Endothelial cell of umbilical vein (primary cell): Measurements from ENCODE around the gene CNOT4. TPM values are rescaled to one million over a fixed set of nuclear protein-coding genes. Genes with fewer than 3 reads are reported as not detected.

ENCODE experiments used
- BruUV-seq: library from RNA; stranded (reverse); fragments of 400-500 nt; replicated peaks from 2 replicates; lab custom pipeline; 2021; lab: Mats Ljungman, UMichigan
- CTCF ChIA-PET: fragments of 300-600, 350-600 bp; sonication (Branson Sonifier 250); formaldehyde crosslinking; loops from one replicate; lab custom pipeline; 2021; ENCODE audit warnings: antibody characterized with exemption, inconsistent platforms; lab: Charles Lee
- POLR2A ChIA-PET: fragments of 300-600, 350-600 bp; sonication (Branson Sonifier 250); formaldehyde crosslinking; loops from one replicate; lab custom pipeline; 2021; ENCODE audit warnings: antibody characterized with exemption, inconsistent platforms; lab: Charles Lee
- DNase-seq: peaks from one replicate; pipeline ENCODE4 v3.0.0-alpha.2; 2011; ENCODE audit warnings: low read depth, low spot score
- FAIRE-seq: peaks from 2 replicates; lab custom pipeline; 2011; peaks lifted over from hg19 to GRCh38; lab: Jason Lieb, UNC
- H2AFZ ChIP-seq: 2 replicates; pipeline ENCODE4 v1.6.0; 2012; ENCODE audit warnings: low read depth, low read length, control low read depth, inconsistent platforms
- H3K27ac ChIP-seq: 2 replicates; pipeline ENCODE4 v1.5.1; 2011; ENCODE audit warnings: low read depth, mild to moderate bottlenecking, control low read depth, low read length, moderate library complexity; ENCODE audit not compliant: insufficient read depth
- H3K27me3 ChIP-seq, 2 experiments: 2 replicates each; pipeline versions ENCODE4 v1.6.0 to v1.6.1; 2011; ENCODE audit warnings: low read length in 2 of 2, mixed read lengths in 1 of 2; ENCODE audit not compliant: control insufficient read depth in 2 of 2, insufficient read depth in 2 of 2
- H3K36me3 ChIP-seq, 2 experiments: 2 replicates in 1 of 2; 3 replicates in 1 of 2; pipeline ENCODE4 v1.5.1; 2011; ENCODE audit warnings: low read length in 2 of 2, mild to moderate bottlenecking in 1 of 2, moderate library complexity in 1 of 2; ENCODE audit not compliant: control insufficient read depth in 2 of 2, insufficient read depth in 2 of 2; ENCODE audit errors: extremely low read depth in 1 of 2
- H3K4me1 ChIP-seq: 3 replicates; pipeline ENCODE4 v1.5.1; 2011; ENCODE audit warnings: mild to moderate bottlenecking, low read length; ENCODE audit not compliant: control insufficient read depth, insufficient read depth; ENCODE audit errors: extremely low read depth
- H3K4me2 ChIP-seq: 2 replicates; pipeline ENCODE4 v1.6.1; 2011; ENCODE audit warnings: low read length, control low read depth, mixed read lengths; ENCODE audit not compliant: insufficient read depth
- H3K4me3 ChIP-seq, 3 experiments: fragments of 200-600 bp in 1 of 3; sonication (generic), shearing (Covaris generic) in 1 of 3; replicated peaks in 1 of 3; 2 replicates each; pipeline ENCODE4 v1.5.1; 2011 to 2016; ENCODE audit warnings: control low read depth in 3 of 3, low read length in 3 of 3, mild to moderate bottlenecking in 2 of 3, inconsistent platforms in 1 of 3, low read depth in 1 of 3, moderate library complexity in 1 of 3; ENCODE audit not compliant: insufficient read depth in 1 of 3
- H3K79me2 ChIP-seq: 2 replicates; pipeline ENCODE4 v1.6.0; 2012; ENCODE audit warnings: low read length, inconsistent platforms; ENCODE audit not compliant: control insufficient read depth, insufficient read depth
- H3K9ac ChIP-seq: replicated peaks from 2 replicates; pipeline ENCODE3; 2011; ENCODE audit warnings: low read length, control low read depth; ENCODE audit not compliant: insufficient read depth; ENCODE audit errors: extremely low read depth
- H3K9me1 ChIP-seq: replicated peaks from 3 replicates; pipeline ENCODE4 v1.6.0; 2011; ENCODE audit warnings: mild to moderate bottlenecking, low read length; ENCODE audit not compliant: control insufficient read depth, insufficient read depth; ENCODE audit errors: extremely low read depth
- H3K9me3 ChIP-seq: replicated peaks from 2 replicates; pipeline ENCODE4 v1.5.1; 2012; ENCODE audit warnings: low read length, inconsistent platforms; ENCODE audit not compliant: control insufficient read depth, insufficient read depth
- H4K20me1 ChIP-seq: replicated peaks from 2 replicates; pipeline ENCODE3; 2011; ENCODE audit warnings: mild to moderate bottlenecking, low read length; ENCODE audit not compliant: control insufficient read depth, insufficient read depth; ENCODE audit errors: extremely low read depth
- CTCF ChIP-seq, 2 donors: IDR thresholded peaks; 1 replicate in 1 of 2; 2 replicates in 1 of 2; pipeline ENCODE4 v1.5.1; 2011; ENCODE audit warnings: low read length in 2 of 2, mild to moderate bottlenecking in 2 of 2, moderate library complexity in 2 of 2, control low read depth in 1 of 2, inconsistent platforms in 1 of 2, low read depth in 1 of 2; ENCODE audit not compliant: insufficient read depth in 1 of 2; ENCODE audit errors: extremely low read depth in 1 of 2
- EZH2 ChIP-seq: IDR thresholded peaks from 2 replicates; pipeline ENCODE4 v1.6.1; 2012; ENCODE audit warnings: borderline replicate concordance, low read depth, mild to moderate bottlenecking, moderate library complexity, low read length, inconsistent platforms; ENCODE audit not compliant: severe bottlenecking
- FOS ChIP-seq: IDR thresholded peaks from 2 replicates; pipeline ENCODE4 v1.6.1; 2011; ENCODE audit warnings: mild to moderate bottlenecking, low read length, moderate library complexity, borderline replicate concordance; ENCODE audit not compliant: insufficient read depth
- GATA2 ChIP-seq: IDR thresholded peaks from 2 replicates; pipeline ENCODE4 v1.7.0; 2011; ENCODE audit warnings: low read depth, mild to moderate bottlenecking, moderate library complexity, mixed read lengths, low read length; ENCODE audit not compliant: insufficient read length, insufficient read depth
- JUN ChIP-seq: IDR thresholded peaks from 2 replicates; pipeline ENCODE4 v1.6.1; 2011; ENCODE audit warnings: borderline replicate concordance, low read depth; ENCODE audit not compliant: insufficient read length, insufficient read depth
- MAX ChIP-seq: IDR thresholded peaks from 2 replicates; pipeline ENCODE4 v1.6.1; 2011; ENCODE audit not compliant: insufficient read depth, insufficient read length
- MYC ChIP-seq: IDR thresholded peaks from one replicate; pipeline ENCODE4 v1.6.1; 2011; ENCODE audit warnings: mild to moderate bottlenecking, low read depth, low read length
- POLR2A ChIP-seq: IDR thresholded peaks from 2 replicates; pipeline ENCODE4 v1.6.1; 2012; ENCODE audit warnings: low read depth, mild to moderate bottlenecking, control low read depth, low read length
- POLR2AphosphoS5 ChIP-seq: IDR thresholded peaks from 2 replicates; pipeline ENCODE4 v1.6.1; 2012; ENCODE audit warnings: low read depth, mild to moderate bottlenecking, control low read depth, low read length, moderate library complexity; ENCODE audit not compliant: insufficient read depth
- dilution Hi-C: fragments of 300-500 bp; cut with MboI; formaldehyde crosslinking; loops from one replicate; pipeline ENCODE4 v1.15.0; 2019; ENCODE audit warnings: low sequenced_read_pairs; ENCODE audit not compliant: extremely low pct_ligation_motif_present
- intact Hi-C: fragments of 100-400 bp; cut with micrococcal nuclease; formaldehyde crosslinking; loops from one replicate; pipeline ENCODE4 v1.10.0; 2022
- polyA plus RNA-seq, 4 experiments: library from polyadenylated mRNA; depleted of rRNA in 3 of 4; stranded (reverse) in 3 of 4; unstranded in 1 of 4; fragments of >200 nt; gene quantifications; 2 replicates each; pipeline versions ENCODE4 v1.2.1 to v1.2.3, GENCODE V29; 2011 to 2012; ENCODE audit warnings: missing spikeins in 1 of 4
- total RNA-seq: library from RNA; stranded (reverse); gene quantifications from 2 replicates; pipeline ENCODE4 v1.2.3, GENCODE V29; 2021

Gene CNOT4
- total and polyA plus RNA-seq, 2 donors (not counting 3 experiments of a cell fraction or from before 2014, with no cell fraction given), result 10.3 to 21.7 TPM

- no peak for DNase-seq
- H3K9ac ChIP-seq, result no peak overlapping the region
- intact Hi-C loops (no loop called here), dilution Hi-C loops (no loop called here)
- H2AFZ ChIP-seq, result no peak overlapping the region
- no peaks in the 10 kb centered on the region for H3K9me3 ChIP-seq
- ChIA-PET CTCF (interaction anchor here (0.8 to 1.9 kb wide), 3 partner anchors 18 to 73 kb away, joined by 3 to 5 read pairs (median 4); no protein-coding TSS in a partner anchor), POLR2A (no interaction called here)
- no peaks in the 10 kb centered on the region for H3K9me1 ChIP-seq
- no peak overlapping the region for H3K4me3 ChIP-seq
- no peak overlapping the region for H3K27ac ChIP-seq
- H3K27me3 ChIP-seq, result peaks cover 0 to 9% of the 10 kb centered on the region in 2 experiments
- H3K36me3 ChIP-seq, result no peaks in the 10 kb centered on the region
- no peak for FAIRE-seq
- no peak overlapping the region for H3K4me2 ChIP-seq
- H4K20me1 ChIP-seq, result no peaks in the 10 kb centered on the region
- no peaks in the 10 kb centered on the region for H3K4me1 ChIP-seq
- no peaks in the 10 kb centered on the region for H3K79me2 ChIP-seq
- TF ChIP-seq CTCF (IDR thresholded peaks at IDR 0.05; ENCODE audit: extremely low read depth in 1 of 2, insufficient read depth in 1 of 2, low read depth in 1 of 2, low read length in 2 of 2), result no peak
- TF ChIP-seq POLR2AphosphoS5, result no peak
- no peak for TF ChIP-seq JUN
- TF ChIP-seq MYC, result no peak
- TF ChIP-seq FOS, result no peak
- no peak for TF ChIP-seq GATA2
- no peak for TF ChIP-seq EZH2
- TF ChIP-seq POLR2A, result no peak
- no peak for TF ChIP-seq MAX
- no TSS peak for BruUV-seq
These were observed 156.1 kb downstream of the CNOT4 start for GRCh38 chr7:135353832-135354231.
